Eye (tissue), 1 donor: ENCODE measurements around the gene INVS.
"Not testable (repeated sequence)": the region's sequence is repeated elsewhere in the genome, so short reads cannot be mapped to it uniquely, and the experiment has no call there.

Source experiments
- DNase-seq: peaks from one replicate; pipeline ENCODE4 v3.0.0-alpha.2; 2015

Gene INVS

GRCh38 chr9:100083448-100084127 lies 15.5 kb upstream of the INVS start:
- DNase-seq, result no peak

GRCh38 chr9:100084128-100084453 lies 15.0 kb upstream of the INVS start:
- no peak for DNase-seq

DNA sequence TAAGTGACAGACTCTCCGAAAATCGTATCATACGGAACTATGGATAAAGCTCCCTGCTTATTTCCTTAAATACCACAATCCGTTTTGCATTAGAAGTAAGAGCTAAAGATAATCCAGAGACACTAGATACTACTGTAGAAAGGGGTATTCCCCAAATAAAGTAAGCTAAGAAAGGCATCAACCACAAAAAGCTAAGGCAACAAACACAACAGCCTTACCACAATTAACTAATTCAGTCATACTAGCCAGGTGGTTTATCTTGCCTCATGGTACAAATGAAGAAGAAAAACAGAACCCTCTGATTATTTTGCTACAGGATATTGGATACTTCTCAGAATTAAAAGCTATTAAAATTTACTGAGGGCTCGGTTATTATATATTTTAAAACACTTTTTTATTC lies 14.3 kb upstream of the INVS start:
- DNase-seq, result no peak

DNA sequence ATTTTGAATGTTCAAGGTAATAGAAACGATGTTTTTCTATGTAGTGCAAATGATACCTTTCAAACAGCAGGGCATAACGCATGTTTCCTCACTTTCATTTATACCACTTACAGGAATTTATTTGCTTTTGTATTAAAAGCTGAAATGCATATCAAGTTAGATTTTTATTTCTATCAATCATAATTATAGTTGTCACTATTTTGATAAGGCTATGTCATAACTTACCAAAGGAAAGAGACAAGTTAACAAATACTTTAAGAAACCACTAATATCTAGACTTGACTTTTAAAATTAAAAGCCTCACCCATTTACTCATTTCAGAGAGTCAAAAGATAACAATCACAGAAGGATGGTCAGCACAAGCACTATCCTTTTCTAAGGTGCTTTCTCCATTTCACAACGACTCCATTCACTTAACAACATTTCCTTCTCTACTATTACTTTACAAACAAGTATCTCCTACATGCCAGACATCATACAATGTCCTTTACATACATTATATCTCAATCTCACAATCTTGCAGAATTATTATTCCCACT lies 12.9 kb upstream of the INVS start:
- DNase-seq, result no peak

- DNase-seq, result no peak
Measured at GRCh38 chr9:100087218-100087617, 11.8 kb upstream of the INVS start.

GRCh38 chr9:100088202-100088601 lies 10.8 kb upstream of the INVS start:
- no peak for DNase-seq

DNA sequence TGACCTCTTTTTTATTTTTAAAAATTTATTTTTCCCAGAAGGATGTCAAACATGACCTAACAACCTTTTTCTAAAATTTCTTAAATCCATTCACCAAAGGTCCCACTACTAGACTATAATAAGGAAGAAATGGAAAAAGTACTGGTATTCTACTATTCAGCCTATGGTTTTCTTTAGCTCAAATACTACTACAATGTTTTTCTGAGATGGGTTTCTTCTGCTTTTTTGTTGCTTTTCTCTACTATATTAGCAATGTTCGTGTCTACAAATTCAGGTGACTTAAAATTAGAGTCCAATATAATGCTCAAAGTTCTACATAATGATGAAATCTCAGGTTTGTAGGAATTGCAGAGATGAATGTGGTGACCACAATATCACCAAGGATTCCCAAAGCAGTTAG lies 8.2 kb upstream of the INVS start:
- no peak for DNase-seq

- DNase-seq, result no peak
Measured at GRCh38 chr9:100091650-100092049, 7.4 kb upstream of the INVS start.

DNA sequence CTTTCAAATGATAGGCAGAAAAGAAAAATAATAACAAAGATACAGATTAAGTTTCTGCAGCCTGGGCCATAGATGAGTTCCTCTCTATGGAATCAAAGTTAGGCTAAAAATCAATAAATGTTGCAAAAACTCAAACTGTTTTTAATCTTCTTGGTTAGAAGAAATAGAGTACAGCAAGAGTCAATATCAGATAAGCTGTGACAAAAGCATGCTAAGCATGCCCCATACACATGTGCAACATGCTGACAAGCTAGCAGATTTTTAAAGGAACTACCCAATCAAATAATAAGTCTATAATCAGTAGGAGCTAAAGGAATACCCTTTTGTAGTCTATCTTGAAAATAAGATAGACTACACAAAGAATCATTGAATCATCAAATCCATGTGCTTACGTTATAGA lies 7.0 kb upstream of the INVS start:
- no peak for DNase-seq

DNA sequence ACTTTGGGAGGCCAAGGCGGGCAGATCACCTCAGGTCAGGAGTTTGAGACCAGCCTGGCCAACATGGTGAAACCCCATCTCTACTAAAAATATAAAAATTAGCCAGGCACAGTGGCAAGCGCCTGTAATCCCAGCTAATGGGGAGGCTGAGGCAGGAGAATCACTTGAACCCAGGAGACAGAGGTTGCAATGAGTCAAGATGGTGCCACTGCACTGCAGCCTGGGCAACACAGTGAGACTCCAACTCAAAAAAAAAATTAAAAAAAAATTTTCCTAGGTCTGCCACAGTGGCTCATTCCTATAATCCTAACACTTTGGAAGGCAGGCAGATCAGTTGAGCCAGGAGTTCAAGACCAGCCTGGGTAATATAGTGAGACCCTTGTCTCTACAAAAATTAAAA lies 4.6 kb upstream of the INVS start:
- DNase-seq, result not testable (repeated sequence)

GRCh38 chr9:100096378-100096916 lies 2.6 kb upstream of the INVS start:
- DNase-seq, result no peak

DNA sequence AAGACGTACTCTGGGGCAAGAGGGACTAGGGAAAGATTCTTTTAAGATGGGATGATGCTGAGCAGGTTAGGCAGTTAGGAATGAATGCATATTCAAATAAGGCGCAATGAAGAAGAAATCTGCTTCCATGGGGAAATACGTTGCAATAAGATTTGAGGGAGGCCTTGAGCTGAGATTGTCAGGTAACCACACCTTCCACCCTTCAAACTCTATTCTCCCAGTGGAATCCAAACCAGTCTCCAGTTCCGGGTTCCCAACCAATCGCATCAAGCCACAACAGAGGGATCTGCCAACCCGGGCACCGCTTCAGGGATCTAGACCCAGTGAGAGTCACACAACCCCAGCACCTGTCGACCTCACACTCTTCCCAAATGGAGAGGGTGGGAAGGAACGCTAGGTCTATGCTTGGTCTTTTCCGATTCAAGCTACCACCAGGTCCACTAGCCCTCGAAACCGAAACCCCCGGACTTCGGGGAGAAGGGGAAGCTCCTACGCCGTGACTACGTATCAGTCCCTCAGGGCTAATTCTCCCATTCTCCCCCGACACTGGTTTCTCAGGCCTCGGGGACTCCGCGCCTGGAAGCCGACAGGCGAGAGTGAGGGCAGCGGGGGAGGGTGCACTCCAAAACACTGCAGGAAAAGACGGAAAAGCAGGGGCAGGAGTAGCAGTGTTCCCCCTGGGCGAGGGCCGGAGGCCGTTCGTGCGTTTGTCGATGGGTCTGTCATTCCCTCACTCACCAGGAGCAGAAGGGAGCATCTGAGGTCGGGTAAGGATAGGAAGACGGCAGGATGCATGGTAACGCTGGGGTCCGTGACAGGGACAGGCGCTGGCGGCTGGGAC lies 777 bp upstream of the INVS start:
- DNase-seq, result no peak

DNA sequence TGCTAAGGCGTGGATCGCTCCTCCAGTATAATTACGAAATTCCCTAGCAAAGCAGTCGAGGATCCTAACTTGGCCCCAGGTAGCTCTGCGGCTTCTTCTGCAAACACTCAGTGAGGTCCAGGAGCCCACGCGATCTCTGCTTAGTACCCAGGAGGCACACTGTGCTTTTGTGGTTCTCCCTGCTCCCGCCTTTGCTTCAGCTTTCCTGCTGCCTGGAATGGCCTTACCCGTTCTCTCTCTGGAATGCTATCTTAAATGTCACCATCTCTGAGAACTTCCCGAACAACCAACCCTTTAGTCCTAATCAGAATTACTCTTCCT lies 639 bp downstream of the INVS start:
- DNase-seq, result no peak

GRCh38 chr9:100100146-100100667 lies 1.2 kb downstream of the INVS start:
- no peak for DNase-seq

DNA sequence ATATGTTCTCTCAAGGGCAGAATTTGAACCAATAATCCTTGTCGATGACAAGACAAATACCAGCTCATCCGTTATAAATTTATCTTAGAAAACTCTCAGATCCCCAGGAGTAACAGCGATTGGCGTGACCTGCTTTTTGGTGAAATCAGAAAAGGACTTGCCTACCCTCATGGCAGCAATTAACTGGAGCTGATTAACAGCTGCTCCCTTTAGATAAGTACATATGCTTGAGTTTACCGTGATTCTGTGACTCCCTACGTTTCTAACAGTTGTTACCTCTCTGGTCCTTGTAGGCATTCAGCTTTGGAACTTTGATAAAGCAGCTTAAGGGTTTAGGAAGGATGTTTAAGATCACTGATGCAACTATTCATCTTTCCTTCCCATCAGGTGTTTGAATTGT lies 2.6 kb downstream of the INVS start:
- DNase-seq, result no peak

DNA sequence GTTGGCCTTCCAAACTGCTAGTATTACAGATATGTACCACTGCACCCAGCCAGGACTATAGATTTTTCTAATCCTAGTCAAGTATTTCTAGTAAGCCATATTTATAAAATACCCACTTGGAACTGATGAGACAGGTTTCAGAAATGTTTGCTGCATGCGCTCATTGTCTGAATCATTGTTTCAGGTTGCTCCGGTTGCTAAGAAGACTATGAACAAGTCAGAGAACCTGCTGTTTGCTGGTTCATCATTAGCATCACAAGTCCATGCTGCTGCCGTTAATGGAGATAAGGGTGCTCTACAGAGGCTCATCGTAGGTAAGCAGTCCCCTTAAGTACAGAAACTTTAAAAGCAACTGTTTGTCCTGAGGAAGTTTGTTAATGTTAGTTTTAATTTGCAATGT lies 5.3 kb downstream of the INVS start:
- no peak for DNase-seq

GRCh38 chr9:100105861-100106260 lies 6.8 kb downstream of the INVS start:
- no peak for DNase-seq

DNA sequence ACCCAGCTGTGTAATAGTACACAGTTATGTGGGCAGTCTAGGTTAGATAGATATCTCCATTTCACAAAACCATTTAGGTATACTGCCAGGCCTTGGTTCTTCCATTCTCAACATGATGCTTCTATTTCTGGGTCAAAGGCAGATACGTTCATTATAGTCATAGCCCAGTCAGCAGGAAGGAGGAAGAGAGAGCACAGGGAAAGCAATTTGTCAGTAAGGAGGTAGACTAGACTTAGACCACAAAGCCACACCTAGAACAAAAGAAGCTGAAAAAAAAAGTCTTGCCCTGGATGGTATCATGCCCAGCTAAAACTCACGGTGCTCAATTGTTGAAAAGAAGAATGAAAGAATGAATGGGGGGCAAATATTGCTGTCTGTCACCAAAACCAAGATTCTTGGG lies 7.6 kb downstream of the INVS start:
- DNase-seq, result no peak

DNA sequence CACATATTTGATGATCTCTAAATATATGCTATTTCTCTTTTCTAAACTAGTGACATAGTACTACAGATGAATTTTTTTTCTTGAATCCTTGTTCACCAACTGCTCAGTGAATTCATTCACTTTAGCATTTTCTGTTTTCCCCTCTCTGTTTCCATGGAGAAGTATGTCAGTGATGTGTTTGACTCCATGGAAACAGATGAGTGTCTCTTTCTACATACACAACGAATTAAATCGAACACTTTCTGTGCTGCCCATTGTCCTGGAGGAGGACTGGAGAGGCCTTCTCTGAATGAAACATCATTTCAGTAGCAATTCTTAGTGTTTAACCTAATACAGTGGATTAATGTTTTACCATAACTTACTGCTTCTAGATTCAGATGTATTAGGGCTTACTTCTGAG lies 9.5 kb downstream of the INVS start:
- peak; percentile 24 for DNase-seq

GRCh38 chr9:100111235-100111634 lies 12.2 kb downstream of the INVS start:
- DNase-seq, result peak; percentile 64

- DNase-seq, result no peak
Measured at GRCh38 chr9:100112677-100113336, 13.8 kb downstream of the INVS start.

DNA sequence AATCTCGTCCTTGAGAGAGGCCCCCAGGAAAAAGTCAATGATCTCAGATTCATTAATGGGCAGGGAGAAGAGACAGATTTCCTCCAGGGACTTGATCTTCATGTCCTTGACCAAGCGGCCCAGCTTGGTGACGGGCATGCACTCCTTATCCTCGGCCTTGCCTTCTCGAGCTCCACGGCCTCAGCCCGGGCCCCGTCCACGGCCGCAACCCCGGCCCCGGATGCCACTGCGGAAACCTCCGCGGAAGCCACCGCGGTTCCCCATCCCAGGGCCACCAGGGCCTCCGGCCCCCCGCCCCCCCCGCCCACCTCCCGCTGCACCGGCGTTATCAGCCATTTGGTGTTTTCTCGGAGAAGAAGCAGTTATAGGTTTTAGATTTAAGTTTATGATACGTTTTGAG lies 18.3 kb downstream of the INVS start:
- no peak for DNase-seq

DNA sequence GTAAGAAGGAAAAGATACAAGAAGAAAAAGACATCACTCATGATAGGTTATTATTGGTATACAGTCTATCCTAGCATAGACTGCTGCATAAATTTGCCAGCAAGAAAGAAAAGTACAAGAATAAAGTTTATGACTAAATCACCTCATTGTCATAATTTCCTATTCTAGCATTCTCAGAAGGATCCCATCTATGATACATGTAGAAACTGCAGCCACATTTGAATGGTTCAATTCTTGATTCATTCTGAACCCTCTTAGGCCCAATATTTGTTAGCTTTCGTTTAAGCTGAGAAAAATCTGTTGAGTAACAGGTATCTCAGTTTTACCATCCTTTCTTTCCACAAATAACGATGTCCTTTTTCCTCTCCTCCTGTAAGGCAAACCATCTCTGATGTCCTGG lies 21.2 kb downstream of the INVS start:
- DNase-seq, result no peak

DNA sequence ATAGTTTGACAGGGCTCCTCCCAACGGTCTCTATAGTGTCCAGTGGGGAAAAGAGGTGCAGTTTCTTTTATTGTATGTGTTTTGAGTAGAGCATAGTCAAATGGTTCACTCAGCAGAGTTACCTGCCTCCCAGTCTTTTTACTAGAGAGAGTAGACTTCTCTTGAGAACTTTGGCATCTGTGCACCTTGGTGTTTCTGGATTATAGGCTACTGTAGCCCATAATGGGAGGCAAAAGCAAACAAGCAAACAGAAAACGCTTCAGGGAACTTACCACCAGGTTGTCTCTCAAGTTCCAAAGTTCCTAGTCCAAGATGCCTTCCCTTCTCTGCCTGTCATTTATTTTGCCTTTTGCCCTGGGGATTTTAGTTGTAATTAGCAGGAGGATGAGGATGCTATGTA lies 26.2 kb downstream of the INVS start:
- DNase-seq, result no peak
